NOMO-1 treated with DMSO at 0.1 percent for 48 hours (cell line): Measurements from ENCODE around the gene USP2.
A peak's percentile ranks its signal among the peaks of the same experiment; 100 is the strongest.

Source experiments
- DNase-seq: peaks from one replicate; lab custom pipeline; 2025; ENCODE audit not compliant: unreplicated experiment; lab: John Stamatoyannopoulos, UW

USP2 gene

DNA sequence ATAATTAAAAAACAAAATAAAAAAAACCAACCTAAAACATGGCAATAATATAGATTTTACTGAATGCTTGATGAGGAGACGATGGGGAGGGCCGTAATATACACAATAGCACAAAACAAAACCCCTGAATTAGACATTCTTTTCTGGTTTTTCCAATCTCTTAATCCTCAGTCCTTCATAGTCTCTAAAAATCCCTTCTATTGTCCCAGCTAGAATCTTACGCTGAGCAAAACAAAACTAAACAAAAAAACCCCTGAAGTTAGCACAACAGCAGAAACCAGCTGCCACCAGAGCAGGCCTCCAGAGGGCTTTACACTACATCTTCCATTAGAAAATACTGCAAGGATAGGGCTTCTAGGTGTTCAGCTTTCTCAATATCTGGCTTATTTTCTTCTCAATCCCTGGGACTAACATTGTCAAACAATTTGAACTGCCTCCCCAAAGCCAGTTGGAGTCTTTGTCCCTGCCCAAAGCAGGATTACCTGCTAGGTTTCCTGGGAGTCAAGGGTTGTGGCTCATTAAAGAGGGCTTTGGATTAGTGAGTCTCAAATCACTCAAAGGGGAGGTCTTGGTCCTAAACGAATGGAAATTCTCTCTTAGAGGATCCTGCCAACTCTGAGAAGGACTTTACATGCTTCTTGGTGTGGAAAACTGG lies 49.3 kb downstream of the USP2 start:
- DNase-seq = no peak

DNA sequence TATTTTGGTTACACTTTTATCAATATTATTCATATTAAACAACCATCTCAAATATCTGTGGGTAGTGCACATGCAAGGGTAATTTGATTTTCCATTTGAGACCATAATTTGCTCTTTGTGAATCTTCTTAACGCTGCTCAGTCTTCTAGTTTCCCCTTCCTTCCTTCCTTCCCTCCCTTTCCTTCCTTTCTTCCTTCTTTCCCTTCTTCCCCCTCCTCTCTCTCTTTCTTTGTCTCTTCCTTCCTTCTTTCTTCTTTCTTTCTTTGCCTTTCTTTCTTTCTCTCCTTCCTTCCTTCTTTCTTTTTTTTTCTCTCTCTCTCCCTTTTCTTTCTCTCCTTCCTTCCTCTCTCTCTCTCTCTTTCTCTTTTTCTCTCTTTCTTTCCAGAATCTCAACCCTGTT lies 51.3 kb downstream of the USP2 start:
- DNase-seq = no peak

DNA sequence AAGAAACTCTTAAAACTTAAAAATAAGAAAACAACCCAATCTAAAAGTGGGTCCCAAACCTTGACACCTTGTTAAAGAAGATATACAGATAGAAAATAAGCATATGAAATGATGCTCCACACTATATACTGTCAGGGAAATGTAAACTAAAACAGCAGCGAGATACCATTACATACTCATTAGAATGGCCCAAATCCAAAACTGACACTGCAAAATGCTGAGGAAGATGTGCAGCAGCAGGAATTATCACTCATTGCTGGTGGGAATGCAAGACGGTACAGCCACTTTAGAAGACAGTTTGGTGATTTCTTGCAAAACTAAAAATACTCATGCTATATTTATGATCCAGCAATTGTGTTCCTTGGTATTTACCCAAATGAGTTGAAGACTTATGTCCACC lies 52.2 kb downstream of the USP2 start:
- no peak for DNase-seq

DNA sequence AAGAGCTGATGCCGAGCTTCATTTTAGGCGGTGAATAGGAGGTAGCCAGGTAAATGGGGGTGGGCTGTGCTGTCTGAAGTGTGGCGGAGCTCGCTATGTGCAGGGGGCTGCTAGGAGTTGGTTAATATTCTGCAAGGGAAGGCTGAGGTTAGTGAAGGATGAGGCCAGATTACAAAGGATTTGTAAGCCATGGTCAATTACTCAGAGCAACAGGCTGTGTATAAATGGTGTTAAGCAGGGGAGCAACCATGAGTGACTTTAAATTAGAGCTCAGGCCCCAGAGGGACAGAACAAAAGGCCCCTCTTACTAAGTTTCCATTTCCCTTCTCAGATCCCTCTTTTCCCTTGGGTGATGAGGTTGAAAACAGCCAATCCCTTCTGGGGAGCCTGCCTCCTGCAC lies 57.3 kb downstream of the USP2 start:
- DNase-seq = no peak

DNA sequence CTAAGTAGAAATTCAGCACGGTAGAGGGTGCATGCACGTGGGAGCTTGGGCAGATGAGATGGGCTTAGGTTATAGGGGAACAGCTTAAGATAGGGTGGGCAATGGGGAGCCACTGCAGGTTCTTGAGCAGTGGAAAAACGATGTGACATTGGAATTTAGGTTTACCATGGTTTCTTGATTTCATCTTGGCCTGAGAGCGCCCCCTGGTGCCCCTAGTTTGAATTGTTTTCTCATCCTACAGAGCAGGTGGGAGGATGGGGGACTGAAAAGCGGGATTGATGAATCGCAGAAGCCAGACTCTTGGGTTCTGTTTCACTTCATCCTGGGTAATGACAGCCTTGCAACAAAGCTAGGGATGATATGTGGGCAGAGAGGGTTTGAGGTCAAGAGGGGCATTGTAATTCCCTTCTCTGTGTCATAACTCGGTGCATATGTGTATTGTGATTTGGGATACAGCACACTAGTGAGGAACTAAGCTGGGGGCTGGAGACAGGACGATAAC lies 57.9 kb downstream of the USP2 start:
- DNase-seq = peak; percentile 56

DNA sequence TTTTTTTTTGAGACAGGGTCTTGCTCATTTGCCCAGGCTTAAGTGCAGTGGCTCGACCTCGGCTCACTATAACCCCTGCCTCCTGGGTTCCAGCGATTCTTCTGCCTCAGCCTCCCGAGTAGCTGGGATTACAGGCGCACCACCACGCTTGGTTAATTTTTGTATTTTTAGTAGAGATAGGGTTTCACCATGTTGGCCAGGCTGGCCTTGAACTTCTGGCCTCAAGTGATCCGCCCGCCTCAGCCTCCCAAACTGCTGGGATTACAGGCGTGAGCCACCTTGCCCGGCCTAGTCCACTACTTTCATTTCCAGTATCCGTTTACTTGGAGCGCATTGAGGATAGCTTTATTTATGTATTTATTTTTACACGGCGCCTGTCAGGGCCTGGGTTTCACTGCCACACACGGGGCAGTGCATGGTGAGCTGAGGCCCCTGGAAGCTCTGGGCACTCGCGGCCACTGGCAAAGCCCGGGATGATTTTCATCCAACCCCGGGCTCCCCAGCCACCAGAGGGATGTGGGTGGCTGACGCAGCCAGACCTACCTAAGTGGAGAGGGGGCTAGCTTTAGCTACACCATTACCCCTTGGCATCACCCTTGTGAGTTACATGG lies 58.5 kb downstream of the USP2 start:
- DNase-seq = no peak

DNA sequence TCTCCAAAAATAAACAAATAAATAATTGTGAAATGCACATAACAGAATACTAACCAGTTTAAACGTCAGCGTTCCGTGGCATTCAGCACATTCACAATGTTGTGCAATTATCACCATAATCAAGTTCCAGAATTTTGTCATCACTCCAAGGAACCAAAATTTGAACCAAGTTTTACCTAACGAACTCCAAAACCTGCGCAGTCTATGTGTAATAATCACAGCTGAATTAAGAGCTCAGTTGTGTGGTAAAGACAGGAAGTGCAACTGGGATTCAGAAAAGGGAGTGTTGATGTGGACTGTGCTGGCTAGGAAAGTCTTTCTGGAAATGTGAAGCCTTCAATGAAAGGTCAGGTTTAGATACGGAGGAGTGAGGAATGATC lies 59.1 kb downstream of the USP2 start:
- DNase-seq = peak; percentile 25

DNA sequence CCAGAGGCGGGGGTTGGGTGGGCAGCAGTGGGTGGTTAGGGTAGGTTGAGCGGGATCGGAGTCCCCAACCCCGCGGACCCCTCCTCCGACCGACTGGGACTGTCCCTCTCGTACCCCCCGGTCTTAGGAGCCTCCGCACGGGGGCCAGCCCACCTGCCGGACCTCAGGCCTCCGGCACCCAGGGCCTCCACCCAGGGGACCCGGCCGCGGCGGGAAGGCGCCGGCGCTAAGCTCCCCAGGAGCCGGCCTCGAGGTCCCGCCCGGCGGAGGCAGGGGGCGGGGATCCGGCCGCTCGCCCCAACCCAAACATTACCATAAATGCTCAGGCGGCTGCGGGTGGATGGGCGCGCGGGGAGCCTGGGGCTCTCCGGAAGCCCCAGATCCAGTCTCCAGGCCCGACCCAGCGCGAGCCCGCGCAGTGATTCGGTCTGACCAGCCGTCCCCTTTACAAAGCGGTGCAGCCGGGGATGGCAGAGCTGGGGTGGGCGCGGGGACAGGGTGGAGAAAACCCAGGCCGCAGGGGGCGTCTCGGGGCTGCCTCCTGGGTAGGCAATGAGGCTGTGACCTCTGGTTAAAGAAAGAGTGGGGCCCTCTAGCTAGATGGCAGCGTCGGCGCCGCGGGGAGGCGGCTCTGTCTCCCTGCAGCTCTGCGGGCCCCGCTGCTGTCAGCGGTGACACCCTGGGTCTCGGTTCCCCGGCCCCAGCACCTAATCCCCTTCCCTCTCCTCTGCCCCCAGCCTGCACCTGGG lies 60.5 kb downstream of the USP2 start:
- peak; percentile 33 for DNase-seq

DNA sequence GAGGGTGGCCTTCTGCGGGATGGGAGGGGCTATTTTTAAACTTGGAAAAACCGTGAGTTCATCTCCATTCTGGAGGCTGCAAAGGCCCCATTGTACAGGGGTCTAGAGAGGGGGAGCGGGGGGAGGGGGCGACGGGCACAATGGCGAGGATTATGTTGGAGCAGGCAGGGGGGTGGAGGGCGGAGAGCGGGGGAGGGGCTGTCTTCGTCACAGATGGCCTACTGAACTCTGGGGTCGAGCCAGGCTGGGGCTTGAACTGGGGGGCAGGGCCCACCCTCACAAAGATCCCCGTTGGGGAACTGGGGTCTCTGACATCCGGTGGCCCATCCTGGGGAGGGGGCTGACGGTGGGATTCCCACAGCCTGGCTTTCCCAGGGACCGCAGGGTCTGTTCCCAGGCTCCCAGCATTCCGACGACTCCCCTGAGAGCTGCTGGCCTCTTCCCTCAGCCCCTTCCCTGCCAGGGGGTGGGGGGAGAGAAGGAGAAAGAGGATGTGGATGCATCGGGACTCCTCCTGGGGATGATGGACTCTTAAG lies 61.2 kb downstream of the USP2 start:
- no peak for DNase-seq

DNA sequence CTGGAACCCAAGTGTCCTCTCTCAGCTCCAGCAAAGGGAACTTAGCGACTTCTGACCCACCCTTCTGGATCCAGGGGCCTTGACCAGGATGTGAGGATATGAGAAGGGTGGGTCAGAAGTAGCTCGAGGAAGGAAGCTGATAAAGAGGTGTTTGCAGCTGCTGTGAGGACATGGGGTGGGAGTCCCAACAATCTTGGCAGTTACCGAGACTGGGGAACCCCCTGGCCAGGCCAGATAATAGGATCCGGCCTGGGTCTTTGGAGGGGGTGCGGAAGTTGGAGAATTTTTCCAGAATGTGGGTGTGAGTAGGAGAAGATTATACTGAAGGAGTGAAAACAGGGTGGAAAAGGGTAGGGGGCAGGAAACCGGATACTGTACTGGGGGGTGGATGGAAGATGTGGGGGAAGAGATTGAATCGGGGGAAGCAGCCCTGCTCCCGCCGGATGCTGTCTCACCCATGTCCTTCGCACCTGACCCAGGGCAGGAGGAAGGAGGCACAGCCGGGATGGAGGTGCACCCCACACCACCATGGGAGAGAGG lies 61.7 kb downstream of the USP2 start:
- no peak for DNase-seq

DNA sequence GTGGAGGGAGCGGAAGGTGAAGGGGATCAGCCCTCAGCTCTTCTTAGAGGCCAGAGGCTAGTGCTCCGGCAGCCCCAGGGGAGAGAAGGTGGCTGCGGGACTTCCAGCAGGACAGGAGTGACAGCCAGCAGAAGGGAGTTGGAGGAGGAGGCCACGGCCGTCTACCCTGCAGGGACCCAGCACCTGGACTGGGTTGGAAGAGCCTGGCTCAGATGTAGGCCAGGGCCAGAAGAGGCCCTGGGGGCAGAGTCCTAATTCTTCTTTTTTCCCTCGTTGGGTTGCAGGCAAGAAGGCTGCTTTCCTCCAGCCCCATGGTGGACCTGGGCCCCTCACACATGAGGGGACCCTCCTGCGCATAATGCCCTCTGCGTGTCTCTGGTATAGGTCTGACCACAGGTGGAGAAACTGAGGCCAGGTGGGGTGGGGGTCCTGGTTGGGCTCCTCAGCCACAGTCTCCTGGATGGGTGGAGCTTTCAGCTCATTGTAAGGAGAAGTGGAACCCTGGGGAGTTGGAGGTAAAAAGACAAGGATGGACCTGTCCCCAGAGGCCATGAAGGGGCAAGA lies 62.3 kb downstream of the USP2 start:
- no peak for DNase-seq

DNA sequence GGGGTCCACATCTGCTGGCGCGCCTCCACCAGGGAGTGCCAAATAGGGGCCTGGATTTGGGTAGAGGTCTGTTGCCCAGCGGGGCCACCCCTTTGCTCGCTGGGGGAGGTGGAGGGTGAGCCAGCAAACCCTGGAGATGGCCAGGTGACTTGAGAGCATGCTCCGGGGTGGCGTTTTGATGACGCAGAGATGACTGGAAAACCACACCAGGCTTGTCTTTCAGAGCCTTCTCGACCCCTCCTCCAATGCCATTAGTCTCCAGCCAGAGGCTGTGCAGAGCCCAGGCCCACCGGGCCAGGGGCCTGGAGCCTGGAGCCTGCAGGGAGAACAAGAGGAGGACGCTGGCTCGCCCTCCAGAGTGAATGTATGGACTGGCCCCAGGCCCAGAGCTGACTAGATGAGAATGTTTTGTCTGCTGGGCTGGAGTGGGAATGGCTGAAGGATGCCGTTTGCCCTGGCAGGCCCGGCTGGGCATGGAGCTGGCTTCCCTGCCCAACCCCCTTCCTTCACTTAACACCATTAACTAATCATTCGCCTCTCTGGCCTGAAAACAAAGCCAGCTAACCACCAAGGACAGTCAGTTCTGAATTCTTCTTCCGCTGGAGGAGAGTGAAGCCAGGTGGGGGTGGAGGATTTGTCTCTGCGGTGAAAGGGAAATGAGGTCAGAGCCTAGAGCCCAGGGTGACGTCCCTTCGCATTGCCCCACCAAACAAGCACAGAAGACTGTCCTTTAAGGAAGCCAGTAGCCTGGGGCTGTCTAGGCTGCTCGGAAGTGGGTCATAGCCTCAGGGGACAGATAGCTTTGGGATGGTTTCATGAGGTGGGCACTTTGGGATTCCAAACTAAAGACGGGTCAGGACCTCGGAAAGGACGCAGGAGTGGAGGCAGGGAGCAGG lies 63.0 kb downstream of the USP2 start:
- peak; percentile 83 for DNase-seq

DNA sequence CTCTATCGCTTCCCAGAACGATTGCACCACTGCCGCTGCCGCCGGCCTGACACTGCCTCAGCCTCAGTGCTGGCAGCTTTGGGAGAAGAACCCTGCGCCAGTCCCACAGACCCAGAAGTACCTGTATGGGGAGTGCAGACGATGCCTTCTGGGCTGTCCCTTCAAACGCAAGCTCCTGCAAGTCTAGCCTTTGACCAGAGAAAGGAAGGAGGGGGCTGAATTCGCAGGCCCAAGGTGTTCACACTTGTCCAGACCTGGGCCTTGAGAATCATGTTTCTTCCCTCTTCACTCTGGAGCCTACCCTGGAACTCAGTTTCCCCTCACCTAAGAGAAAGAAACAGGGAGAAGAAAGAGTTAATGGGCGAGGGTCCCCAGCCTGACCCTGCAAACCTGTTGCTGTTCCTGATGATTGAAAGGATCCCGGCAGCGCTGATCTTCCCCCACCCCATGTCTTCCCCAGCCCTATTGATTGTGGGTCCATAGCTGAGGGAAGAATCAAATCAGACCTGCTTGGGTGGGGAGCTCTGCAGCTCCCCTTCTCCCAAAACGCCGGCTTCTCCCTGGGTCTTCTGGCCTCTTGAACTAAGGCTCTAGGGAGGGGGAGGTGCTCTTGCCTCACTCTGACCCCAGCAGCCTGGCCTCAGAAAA lies 63.8 kb downstream of the USP2 start:
- no peak for DNase-seq

DNA sequence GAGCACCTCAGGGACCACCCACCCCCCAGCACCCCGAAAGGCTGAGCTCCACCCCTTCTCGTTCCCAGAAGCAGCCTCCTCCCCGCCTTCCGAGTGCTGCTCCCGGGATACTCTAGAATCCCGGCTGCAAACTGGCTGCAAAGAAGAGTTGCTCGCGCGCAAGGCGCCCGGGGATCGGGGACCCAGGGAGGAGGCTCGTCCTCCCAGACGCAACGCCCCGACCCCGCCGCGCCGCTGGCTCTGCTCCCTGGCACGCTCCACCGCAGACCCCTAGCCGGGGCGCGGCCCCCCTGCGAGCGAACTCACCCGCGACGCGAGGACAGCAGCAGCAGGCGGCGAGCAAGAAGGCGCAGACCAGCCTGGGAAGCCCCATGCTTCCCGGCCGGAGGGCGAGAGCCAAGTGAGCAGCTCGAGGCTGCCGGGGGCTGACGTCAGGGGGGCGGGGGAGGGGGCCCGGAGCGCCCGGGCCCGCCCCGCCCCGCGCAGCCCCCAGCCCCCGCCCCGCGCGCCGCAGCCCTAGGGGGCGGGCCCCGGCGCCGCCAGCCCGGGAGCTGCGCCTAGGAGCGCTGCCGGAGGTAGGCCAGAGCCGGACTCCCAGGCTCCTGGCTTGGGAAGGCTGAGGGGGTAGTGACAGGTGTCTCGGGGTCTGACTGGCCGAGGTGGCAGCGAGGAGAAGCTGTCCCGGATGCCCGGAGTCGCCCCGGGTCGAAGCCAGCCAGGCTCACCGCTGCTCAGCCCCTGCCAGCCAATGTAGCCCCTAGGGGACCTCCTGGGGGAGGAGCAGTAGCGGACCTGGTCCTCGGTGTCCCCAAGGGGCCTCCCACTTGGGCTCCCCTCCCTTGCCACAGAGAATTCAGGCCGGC lies 64.5 kb downstream of the USP2 start, which contains the start of gene MCAM:
Gene MCAM, minus strand, starts transcription at position 402 of the 863 bp plus-strand sequence. Its CDS starts 29 bp downstream, at position 373.
- no peak for DNase-seq

DNA sequence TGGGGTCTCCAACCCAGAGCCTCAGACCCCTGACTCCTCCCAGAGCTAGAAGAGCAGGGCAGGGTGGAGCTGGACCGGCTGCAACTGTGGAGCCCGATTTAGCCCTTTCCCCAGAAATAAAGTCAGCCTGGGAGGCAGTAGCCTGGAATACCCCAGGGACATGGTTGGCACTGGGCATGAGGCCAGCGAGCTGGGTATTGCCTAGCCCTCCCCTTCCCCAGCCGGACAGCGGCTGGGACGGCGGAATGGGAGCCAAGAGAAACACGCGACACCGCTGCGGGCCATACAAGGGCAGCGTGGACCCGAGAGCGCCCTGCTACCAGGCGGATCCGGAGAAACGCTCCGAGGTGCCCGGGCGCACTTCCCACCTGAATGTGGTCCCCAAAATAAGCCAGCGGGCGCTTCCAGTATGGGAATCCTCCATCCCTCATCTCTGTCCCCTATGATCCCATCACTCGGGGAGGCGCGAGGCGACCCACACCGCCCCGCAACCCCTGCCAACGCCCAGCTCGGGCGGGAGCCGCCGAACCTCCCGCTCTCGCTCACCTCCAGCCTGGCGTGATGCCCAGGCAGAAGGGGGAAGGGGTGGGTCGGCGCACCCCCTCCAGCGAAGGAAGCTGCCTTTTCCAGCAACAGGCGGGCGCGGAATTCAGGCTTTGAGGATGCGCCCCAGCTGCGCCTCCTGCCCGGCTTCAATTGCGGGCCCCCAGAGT lies 65.3 kb downstream of the USP2 start:
- DNase-seq = no peak

DNA sequence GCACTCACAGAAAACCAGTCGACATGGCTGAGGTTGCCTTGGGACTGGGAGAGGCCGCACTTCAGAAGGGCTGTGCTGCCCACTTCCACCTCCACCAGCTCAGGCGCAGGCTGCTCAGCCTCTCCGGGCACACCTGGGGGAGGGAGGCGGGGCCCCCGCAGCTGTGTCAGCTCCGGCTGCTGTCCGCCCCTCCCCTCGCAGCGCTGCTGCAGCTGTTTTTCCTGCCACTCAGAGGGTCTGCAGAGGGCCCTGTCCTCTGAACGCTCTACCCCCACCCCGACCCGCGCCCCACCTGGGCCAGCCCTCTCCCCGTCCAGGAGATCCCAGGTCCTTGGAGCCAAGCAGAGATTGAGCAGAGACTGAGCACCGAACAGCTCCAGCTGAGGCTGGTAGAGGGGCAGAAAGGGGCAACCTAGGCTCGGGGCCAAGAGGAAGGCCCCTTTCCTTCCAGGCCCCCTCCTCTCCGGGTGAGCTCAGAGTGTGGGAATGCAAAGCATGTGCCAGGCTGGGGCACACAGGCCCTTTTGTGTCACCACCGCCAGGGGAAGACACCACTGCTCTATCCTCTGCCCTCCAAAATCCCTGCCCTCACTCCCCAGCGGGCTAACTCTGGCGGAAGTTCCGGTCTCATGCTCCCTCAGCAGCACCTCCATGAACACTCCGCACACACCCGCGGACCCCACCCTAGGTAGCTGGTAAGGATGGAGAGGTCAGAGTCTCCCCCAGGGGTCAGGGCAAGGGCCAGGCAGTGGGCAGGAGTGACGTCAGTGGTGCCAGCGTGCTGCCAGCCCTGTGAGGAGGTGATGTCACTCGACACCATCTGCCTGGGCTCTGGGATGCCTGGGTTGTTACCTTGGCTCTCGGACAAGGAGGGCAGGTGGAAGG lies 66.1 kb downstream of the USP2 start:
- DNase-seq = no peak

DNA sequence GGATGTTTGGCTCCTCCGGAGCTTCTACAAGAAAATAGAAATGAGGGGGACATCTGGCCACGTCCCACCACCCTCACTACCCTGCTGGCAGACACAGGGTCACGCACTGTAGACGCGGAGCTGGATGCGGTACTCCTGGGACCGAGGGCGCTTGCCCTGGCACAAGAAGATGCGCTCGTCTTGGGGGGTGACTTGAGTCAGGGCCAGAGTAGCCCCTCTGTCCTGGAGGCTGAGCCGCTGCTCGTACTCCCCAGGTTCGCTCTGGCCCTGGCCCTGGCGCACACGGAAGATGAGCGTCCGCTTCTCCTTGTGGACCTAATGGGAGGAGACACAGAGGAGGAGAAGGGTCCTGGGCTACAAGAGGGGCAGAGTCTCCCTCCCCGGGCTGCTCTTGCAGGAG lies 66.8 kb downstream of the USP2 start:
- no peak for DNase-seq
